Measurements from ENCODE around the gene TSPY2. TPM values are rescaled to one million over a fixed set of nuclear protein-coding genes. Genes with fewer than 3 reads are reported as not detected.
"Not testable (repeated sequence)": the region's sequence is repeated elsewhere in the genome, so short reads cannot be mapped to it uniquely, and the experiment has no call there.

TSPY2 gene
- total and polyA plus RNA-seq, 9 of the 15 experiments (the other 6 are each of a cell fraction or from before 2014, with no cell fraction given) = not detected

DNA sequence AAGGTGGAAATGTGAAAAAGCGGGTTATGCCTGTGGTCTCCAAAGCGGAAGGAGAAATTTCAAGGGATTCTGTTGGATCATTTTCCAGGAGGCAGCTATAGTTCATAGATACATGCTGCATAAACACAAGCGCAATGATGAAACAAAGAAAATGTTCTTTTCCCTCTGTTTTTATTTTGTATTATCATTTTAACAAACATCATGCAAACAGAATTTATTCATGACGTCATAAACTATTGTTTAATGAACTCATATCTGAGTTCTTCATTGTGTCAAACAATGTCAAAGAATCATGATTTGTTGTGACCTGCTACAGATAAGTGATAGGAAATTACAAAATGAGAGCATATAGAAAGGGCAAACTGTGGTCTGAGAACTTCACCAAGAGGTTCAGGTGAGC lies 23.8 kb downstream of the TSPY2 start:
- H3K27ac ChIP-seq (ENCODE audit: extremely low read depth, low read depth, low read length); DNase-seq (ENCODE audit: extremely low read depth in 1 of 4, low spot score in 3 of 4); BruUV-seq (replicated peaks); FAIRE-seq; intact Hi-C loops (cut with micrococcal nuclease); H3K4me3 ChIP-seq; H2AFZ ChIP-seq (ENCODE audit: low read depth, low read length); H4K20me1 ChIP-seq (replicated peaks; ENCODE audit: control insufficient read depth, insufficient read depth, low read length); H3K27me3 ChIP-seq (ENCODE audit: control insufficient read depth in 2 of 2, insufficient read depth in 2 of 2, low read length in 2 of 2); POLR2A ChIA-PET; H3K9me3 ChIP-seq (replicated peaks; ENCODE audit: control insufficient read depth, insufficient read depth, low read depth, low read length); H3K4me1 ChIP-seq (replicated peaks in 1 of 2; ENCODE audit: control insufficient read depth in 2 of 2, insufficient read depth in 2 of 2, low read length in 2 of 2); H3K36me3 ChIP-seq (ENCODE audit: control insufficient read depth, insufficient read depth, low read length); H3K9me1 ChIP-seq (ENCODE audit: control insufficient read depth, insufficient read depth, low read length); CTCF ChIA-PET (ENCODE audit: low intra/inter-chr PET ratio); H3K79me2 ChIP-seq (ENCODE audit: control insufficient read depth, insufficient read depth, low read length); H3K4me2 ChIP-seq (ENCODE audit: insufficient read depth, low read length); in situ Hi-C loops (cut with MboI); ATAC-seq; H3K9ac ChIP-seq (ENCODE audit: insufficient read depth in 1 of 2, low read depth in 2 of 2, low read length in 2 of 2): not testable (repeated sequence)
- no CpG with 5 or more reads among the region's 4 CpGs for WGBS (ENCODE audit: insufficient coverage, low coverage, missing lambda C conversion rate)

Measured in K562 (cell line).